HEK293T (cell line): ENCODE data around the gene MFF.

Experiments used
- ARNT ChIP-seq: fragments of 450-650 bp; IDR thresholded peaks from 2 replicates; pipeline ENCODE4 v1.6.1; 2017; ENCODE audit warnings: mild to moderate bottlenecking
- BHLHE40 ChIP-seq: fragments of 450-650 bp; IDR thresholded peaks from 2 replicates; pipeline ENCODE4 v1.6.1; 2016; ENCODE audit warnings: mild to moderate bottlenecking, moderate library complexity, borderline replicate concordance
- CTBP1 ChIP-seq: fragments of 450-650 bp; IDR thresholded peaks from 2 replicates; pipeline ENCODE4 v1.6.1; 2016; ENCODE audit warnings: borderline replicate concordance
- ELF4 ChIP-seq: fragments of 450-650 bp; IDR thresholded peaks from 2 replicates; pipeline ENCODE4 v1.6.1; 2017; ENCODE audit warnings: antibody characterized with exemption
- FOXK2 ChIP-seq: fragments of 450-650 bp; IDR thresholded peaks from 2 replicates; pipeline ENCODE4 v1.6.1; 2016; ENCODE audit warnings: mild to moderate bottlenecking
- FOXM1 ChIP-seq: fragments of 450-650 bp; IDR thresholded peaks from 2 replicates; pipeline ENCODE4 v1.6.1; 2017; ENCODE audit warnings: mild to moderate bottlenecking, borderline replicate concordance
- LEF1 ChIP-seq: fragments of 450-650 bp; IDR thresholded peaks from 2 replicates; pipeline ENCODE4 v1.6.1; 2017; ENCODE audit warnings: mild to moderate bottlenecking, borderline replicate concordance
- NFRKB ChIP-seq: fragments of 450-650 bp; IDR thresholded peaks from 2 replicates; pipeline ENCODE4 v1.6.1; 2016; ENCODE audit warnings: mild to moderate bottlenecking, moderate library complexity
- PKNOX1 ChIP-seq: fragments of 450-650 bp; IDR thresholded peaks from 2 replicates; pipeline ENCODE4 v1.6.1; 2016
- SP1 ChIP-seq: fragments of 450-650 bp; IDR thresholded peaks from 2 replicates; pipeline ENCODE4 v1.6.1; 2017
- SUZ12 ChIP-seq: fragments of 450-650 bp; IDR thresholded peaks from 2 replicates; pipeline ENCODE4 v1.6.1; 2016; ENCODE audit warnings: mild to moderate bottlenecking
- TARDBP ChIP-seq: fragments of 450-650 bp; IDR thresholded peaks from 2 replicates; pipeline ENCODE4 v1.6.1; 2016
- ZNF384 ChIP-seq: fragments of 450-650 bp; IDR thresholded peaks from 2 replicates; pipeline ENCODE4 v1.6.1; 2016

DNA sequence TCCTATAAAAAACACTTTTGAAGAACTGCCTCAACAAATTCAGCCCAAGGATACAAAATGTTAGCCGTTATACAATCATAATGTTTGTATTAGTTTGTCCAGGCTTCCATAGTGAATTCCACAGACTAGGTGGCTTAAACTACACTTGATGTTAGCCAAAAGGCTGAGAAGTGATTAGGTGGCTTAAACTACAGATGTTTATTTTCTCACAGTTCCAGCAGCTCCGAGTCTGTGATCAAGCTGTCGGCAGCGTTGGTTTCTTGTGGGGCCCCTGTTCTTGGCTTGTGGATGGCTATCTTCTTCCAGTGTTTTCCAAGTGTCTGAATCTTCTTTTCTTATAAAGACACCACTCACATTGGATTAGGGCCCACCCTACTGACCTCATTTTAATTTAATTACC, 31.5 kb upstream of the MFF start:
- TF ChIP-seq FOXK2 (no peak), CTBP1 (no peak), SUZ12 (no peak), SP1 (no peak), TARDBP (no peak), ZNF384 (no peak), FOXM1 (no peak), BHLHE40 (no peak), ELF4 (no peak), PKNOX1 (no peak), LEF1 (no peak), ARNT (no peak), NFRKB (no peak)
